ENCODE measurements around the gene LENG9.

DNA sequence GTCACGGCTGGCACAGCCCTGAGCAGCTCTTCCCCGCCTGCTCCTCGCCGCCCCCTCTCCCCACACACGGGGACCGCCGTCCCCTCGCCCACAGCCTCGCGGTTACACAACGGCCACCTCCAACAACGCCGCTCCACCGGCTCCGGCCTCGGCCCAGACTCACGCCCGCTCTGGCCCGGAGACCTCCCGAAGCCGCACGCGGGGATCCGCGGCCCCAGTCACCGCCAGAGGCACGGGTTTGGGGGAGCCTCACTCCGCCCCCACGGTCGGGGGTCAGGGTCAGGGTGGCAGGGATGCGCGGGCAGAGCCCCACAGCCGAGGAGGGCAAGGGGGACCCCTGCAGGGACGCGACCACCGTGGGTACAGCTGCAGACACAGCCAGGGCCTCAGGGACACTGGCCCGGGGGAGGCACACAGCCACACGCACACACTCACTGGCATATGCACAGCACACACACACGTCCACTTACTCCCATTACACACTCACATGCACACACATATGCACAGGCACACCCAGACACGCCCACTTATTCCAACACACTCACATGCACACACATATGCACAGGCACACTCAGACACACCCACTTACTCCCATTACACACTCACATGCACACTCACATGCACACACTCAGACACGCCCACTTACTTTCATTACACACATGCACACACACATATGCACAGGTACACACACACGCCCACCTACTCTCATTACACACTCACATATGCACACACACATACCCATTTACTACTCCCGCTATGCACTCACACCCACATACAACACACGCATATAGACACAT, 46.7 kb downstream of the LENG9 start:
- TF ChIP-seq, protein P1, sequence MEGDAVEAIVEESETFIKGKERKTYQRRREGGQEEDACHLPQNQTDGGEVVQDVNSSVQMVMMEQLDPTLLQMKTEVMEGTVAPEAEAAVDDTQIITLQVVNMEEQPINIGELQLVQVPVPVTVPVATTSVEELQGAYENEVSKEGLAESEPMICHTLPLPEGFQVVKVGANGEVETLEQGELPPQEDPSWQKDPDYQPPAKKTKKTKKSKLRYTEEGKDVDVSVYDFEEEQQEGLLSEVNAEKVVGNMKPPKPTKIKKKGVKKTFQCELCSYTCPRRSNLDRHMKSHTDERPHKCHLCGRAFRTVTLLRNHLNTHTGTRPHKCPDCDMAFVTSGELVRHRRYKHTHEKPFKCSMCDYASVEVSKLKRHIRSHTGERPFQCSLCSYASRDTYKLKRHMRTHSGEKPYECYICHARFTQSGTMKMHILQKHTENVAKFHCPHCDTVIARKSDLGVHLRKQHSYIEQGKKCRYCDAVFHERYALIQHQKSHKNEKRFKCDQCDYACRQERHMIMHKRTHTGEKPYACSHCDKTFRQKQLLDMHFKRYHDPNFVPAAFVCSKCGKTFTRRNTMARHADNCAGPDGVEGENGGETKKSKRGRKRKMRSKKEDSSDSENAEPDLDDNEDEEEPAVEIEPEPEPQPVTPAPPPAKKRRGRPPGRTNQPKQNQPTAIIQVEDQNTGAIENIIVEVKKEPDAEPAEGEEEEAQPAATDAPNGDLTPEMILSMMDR (IDR thresholded peaks at IDR 0.05; ENCODE audit: low read depth, low read length), result no peak
- no peak for TF ChIP-seq POLR2A (IDR thresholded peaks at IDR 0.05; ENCODE audit: extremely low read depth, insufficient read length)

All from NB4 (cell line).